ENCODE data around the gene DLGAP1.

Gene DLGAP1

GRCh38 chr18:4096486-4096885 is 358.6 kb downstream of the DLGAP1 start:
- in situ Hi-C loops (cut with MboI; ENCODE audit: low pct_unique_long_range_greater_than_20kb, low sequenced_read_pairs, unreplicated experiment) = no loop called here
- no peak for DNase-seq (ENCODE audit: low spot score)
- TF ChIP-seq CTCF (IDR thresholded peaks at IDR 0.05; ENCODE audit: extremely low read depth, insufficient read depth, missing control alignments) = no peak

- in situ Hi-C loops (cut with MboI; ENCODE audit: low pct_unique_long_range_greater_than_20kb, low sequenced_read_pairs, unreplicated experiment) = no loop called here
- DNase-seq (ENCODE audit: low spot score) = no peak
- no peak for TF ChIP-seq CTCF (IDR thresholded peaks at IDR 0.05; ENCODE audit: extremely low read depth, insufficient read depth, missing control alignments)
These were observed 361.4 kb downstream of the DLGAP1 start for GRCh38 chr18:4093676-4094075.

- TF ChIP-seq CTCF (IDR thresholded peaks at IDR 0.05; ENCODE audit: extremely low read depth, insufficient read depth, missing control alignments) = no peak
- no peak for DNase-seq (ENCODE audit: low spot score)
- in situ Hi-C loops (cut with MboI; ENCODE audit: low pct_unique_long_range_greater_than_20kb, low sequenced_read_pairs, unreplicated experiment) = no loop called here
These were observed 370.7 kb downstream of the DLGAP1 start for GRCh38 chr18:4084382-4084900.

GRCh38 chr18:4078246-4078645 is 376.9 kb downstream of the DLGAP1 start:
- DNase-seq (ENCODE audit: low spot score) = no peak
- TF ChIP-seq CTCF (IDR thresholded peaks at IDR 0.05; ENCODE audit: extremely low read depth, insufficient read depth, missing control alignments) = no peak
- in situ Hi-C loops (cut with MboI; ENCODE audit: low pct_unique_long_range_greater_than_20kb, low sequenced_read_pairs, unreplicated experiment) = no loop called here

- in situ Hi-C loops (cut with MboI; ENCODE audit: low pct_unique_long_range_greater_than_20kb, low sequenced_read_pairs, unreplicated experiment) = no loop called here
- no peak for TF ChIP-seq CTCF (IDR thresholded peaks at IDR 0.05; ENCODE audit: extremely low read depth, insufficient read depth, missing control alignments)
- no peak for DNase-seq (ENCODE audit: low spot score)
These were observed 377.4 kb downstream of the DLGAP1 start for GRCh38 chr18:4077721-4078120.

- no peak for DNase-seq (ENCODE audit: low spot score)
- in situ Hi-C loops (cut with MboI; ENCODE audit: low pct_unique_long_range_greater_than_20kb, low sequenced_read_pairs, unreplicated experiment) = no loop called here
- no peak for TF ChIP-seq CTCF (IDR thresholded peaks at IDR 0.05; ENCODE audit: extremely low read depth, insufficient read depth, missing control alignments)
These were observed 377.9 kb downstream of the DLGAP1 start for GRCh38 chr18:4077204-4077603.

GRCh38 chr18:4074647-4075046 is 380.5 kb downstream of the DLGAP1 start:
- TF ChIP-seq CTCF (IDR thresholded peaks at IDR 0.05; ENCODE audit: extremely low read depth, insufficient read depth, missing control alignments) = no peak
- DNase-seq (ENCODE audit: low spot score) = no peak
- in situ Hi-C loops (cut with MboI; ENCODE audit: low pct_unique_long_range_greater_than_20kb, low sequenced_read_pairs, unreplicated experiment) = no loop called here

Measured in GM13977 (cell line).